GM21423 (cell line): ENCODE measurements around the gene EI24.
A peak's percentile ranks its signal among the peaks of the same experiment; 100 is the strongest.

Source experiments
- ATAC-seq: cut with Tn5 transposase; IDR thresholded peaks from one replicate; pipeline ENCODE4 v1.9.1; 2021; ENCODE audit warnings: mild to moderate bottlenecking, moderate library complexity; ENCODE audit not compliant: unreplicated experiment

EI24 gene

GRCh38 chr11:125626288-125626950, 57.1 kb downstream of the EI24 start:
- ATAC-seq: peak; percentile 48

GRCh38 chr11:125627236-125627910, 58.1 kb downstream of the EI24 start:
- ATAC-seq: no peak
